GM13976 (cell line): ENCODE data around the gene PKD1L1.

ENCODE experiments used
- DNase-seq: peaks from one replicate; pipeline ENCODE4 v3.0.0; 2012; ENCODE audit warnings: low spot score
- CTCF ChIP-seq: IDR thresholded peaks from 2 replicates; pipeline ENCODE4 v1.5.1; 2012; ENCODE audit warnings: borderline replicate concordance, mild to moderate bottlenecking; ENCODE audit not compliant: insufficient read depth; ENCODE audit errors: extremely low read depth, missing control alignments, control extremely low read depth
- in situ Hi-C: fragments of 300-500 bp; cut with MboI; formaldehyde crosslinking; loops from one replicate; pipeline ENCODE4 v1.12.0; 2022; ENCODE audit warnings: low sequenced_read_pairs, mixed read lengths, inconsistent platforms; ENCODE audit not compliant: unreplicated experiment

The PKD1L1 gene

GRCh38 chr7:47915616-47915976 is 32.7 kb downstream of the PKD1L1 start:
- in situ Hi-C loops, result no loop called here
- DNase-seq, result no peak
- TF ChIP-seq CTCF, result no peak

GRCh38 chr7:47914717-47915615 is 33.3 kb downstream of the PKD1L1 start:
- in situ Hi-C loops, result no loop called here
- TF ChIP-seq CTCF, result no peak
- DNase-seq, result no peak

- in situ Hi-C loops, result no loop called here
- DNase-seq, result no peak
Observed at GRCh38 chr7:47912332-47912731, 35.9 kb downstream of the PKD1L1 start.

GRCh38 chr7:47908720-47909119 is 39.5 kb downstream of the PKD1L1 start:
- in situ Hi-C loops, result no loop called here
- no peak for DNase-seq
- no peak for TF ChIP-seq CTCF

More at GRCh38 chr7:47912332-47912731, 35.9 kb downstream of the PKD1L1 start:
- no peak for TF ChIP-seq CTCF

GRCh38 chr7:47907981-47908616 is 40.2 kb downstream of the PKD1L1 start:
- TF ChIP-seq CTCF, result no peak
- DNase-seq, result no peak
- in situ Hi-C loops, result no loop called here

- in situ Hi-C loops, result no loop called here
- TF ChIP-seq CTCF, result no peak
- DNase-seq, result no peak
Observed at GRCh38 chr7:47906883-47907282, 41.4 kb downstream of the PKD1L1 start.
